Nephron progenitor cell (in vitro differentiated cells): Measurements from ENCODE around the gene JDP2.
"Not testable (repeated sequence)": the region's sequence is repeated elsewhere in the genome, so short reads cannot be mapped to it uniquely, and the experiment has no call there.

Experiments
- DNase-seq: peaks from one replicate; pipeline ENCODE4 v3.0.0; 2021
- H3K27ac Mint-ChIP-seq: 2 replicates; pipeline ENCODE4 v1.8.0; 2021; ENCODE audit warnings: mild to moderate bottlenecking, moderate library complexity, mixed read lengths
- H3K27me3 Mint-ChIP-seq: 2 replicates; pipeline ENCODE4 v1.8.0; 2021; ENCODE audit warnings: mild to moderate bottlenecking, low read depth, mixed read lengths; ENCODE audit not compliant: poor library complexity
- H3K36me3 Mint-ChIP-seq: 2 replicates; pipeline ENCODE4 v1.8.0; 2021; ENCODE audit warnings: low read depth, mixed read lengths
- H3K4me1 Mint-ChIP-seq: 2 replicates; pipeline ENCODE4 v1.8.0; 2021; ENCODE audit warnings: mixed read lengths
- H3K4me3 Mint-ChIP-seq: 2 replicates; pipeline ENCODE4 v1.8.0; 2021; ENCODE audit warnings: mild to moderate bottlenecking, moderate library complexity, mixed read lengths
- H3K9me3 Mint-ChIP-seq: 2 replicates; pipeline ENCODE4 v1.8.0; 2021; ENCODE audit warnings: mild to moderate bottlenecking, moderate library complexity, mixed read lengths
- TF ChIP-seq, protein P1 (sequence below): fragments of 200-600 bp; sonication (generic); IDR thresholded peaks from 2 replicates; pipeline ENCODE4 v1.5.0; 2021; ENCODE audit warnings: antibody characterized with exemption

Gene JDP2, protein sequence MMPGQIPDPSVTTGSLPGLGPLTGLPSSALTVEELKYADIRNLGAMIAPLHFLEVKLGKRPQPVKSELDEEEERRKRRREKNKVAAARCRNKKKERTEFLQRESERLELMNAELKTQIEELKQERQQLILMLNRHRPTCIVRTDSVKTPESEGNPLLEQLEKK

GRCh38 chr14:75427482-75428229, at the start of gene JDP2:
Gene JDP2, plus strand, starts transcription at chr14:75428022. Its CDS starts 9,899 bp downstream, at chr14:75437921.
- no peaks in the 10 kb centered on the region for H3K27me3 Mint-ChIP-seq
- TF ChIP-seq, protein P1, sequence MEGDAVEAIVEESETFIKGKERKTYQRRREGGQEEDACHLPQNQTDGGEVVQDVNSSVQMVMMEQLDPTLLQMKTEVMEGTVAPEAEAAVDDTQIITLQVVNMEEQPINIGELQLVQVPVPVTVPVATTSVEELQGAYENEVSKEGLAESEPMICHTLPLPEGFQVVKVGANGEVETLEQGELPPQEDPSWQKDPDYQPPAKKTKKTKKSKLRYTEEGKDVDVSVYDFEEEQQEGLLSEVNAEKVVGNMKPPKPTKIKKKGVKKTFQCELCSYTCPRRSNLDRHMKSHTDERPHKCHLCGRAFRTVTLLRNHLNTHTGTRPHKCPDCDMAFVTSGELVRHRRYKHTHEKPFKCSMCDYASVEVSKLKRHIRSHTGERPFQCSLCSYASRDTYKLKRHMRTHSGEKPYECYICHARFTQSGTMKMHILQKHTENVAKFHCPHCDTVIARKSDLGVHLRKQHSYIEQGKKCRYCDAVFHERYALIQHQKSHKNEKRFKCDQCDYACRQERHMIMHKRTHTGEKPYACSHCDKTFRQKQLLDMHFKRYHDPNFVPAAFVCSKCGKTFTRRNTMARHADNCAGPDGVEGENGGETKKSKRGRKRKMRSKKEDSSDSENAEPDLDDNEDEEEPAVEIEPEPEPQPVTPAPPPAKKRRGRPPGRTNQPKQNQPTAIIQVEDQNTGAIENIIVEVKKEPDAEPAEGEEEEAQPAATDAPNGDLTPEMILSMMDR, result no peak
- H3K4me3 Mint-ChIP-seq, result peak within 1 kb of the TSS; percentile 83
- H3K9me3 Mint-ChIP-seq, result peaks cover 3% of the 10 kb centered on the region
- H3K36me3 Mint-ChIP-seq, result peaks cover 9% of the 10 kb centered on the region
- H3K27ac Mint-ChIP-seq, result peak within 1 kb of the TSS; percentile 98
- H3K4me1 Mint-ChIP-seq, result peaks cover 66% of the 10 kb centered on the region
- peak; percentile 84 for DNase-seq

DNA sequence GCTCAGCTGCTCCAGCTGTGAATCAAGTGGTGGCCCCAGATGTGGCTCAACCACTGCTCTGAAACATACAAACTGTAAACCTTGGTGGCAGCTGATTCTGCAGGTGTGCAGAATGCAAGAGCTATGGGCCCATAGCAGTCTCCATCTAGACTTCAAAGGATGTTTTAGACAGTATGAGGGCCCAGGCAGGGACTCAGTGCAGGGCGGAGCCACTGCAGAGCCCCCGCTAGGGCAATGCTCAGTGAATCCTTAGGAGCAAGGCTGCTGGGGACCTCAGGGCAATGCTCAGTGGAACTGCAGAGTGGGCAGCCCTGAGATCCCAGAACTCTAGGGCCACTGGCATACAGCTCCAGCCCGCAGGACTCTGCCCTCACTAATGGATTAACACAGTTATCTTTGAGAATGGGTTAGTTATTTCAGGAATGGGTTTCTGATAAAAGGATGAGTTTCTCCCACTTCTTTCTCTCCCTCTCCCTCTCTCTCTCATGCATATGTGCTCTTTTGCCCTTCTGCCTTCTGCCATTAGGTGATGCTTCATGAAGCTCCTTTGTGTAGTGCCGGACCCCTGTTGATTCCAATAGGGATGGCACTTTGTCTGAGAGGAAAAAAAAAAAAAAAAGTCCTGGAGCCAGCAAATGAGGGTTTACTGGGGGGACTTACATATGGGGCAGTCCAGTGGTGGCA, 48.4 kb upstream of the JDP2 start:
- no peak overlapping the region for H3K27ac Mint-ChIP-seq
- peaks cover 4% of the 10 kb centered on the region for H3K27me3 Mint-ChIP-seq
- H3K36me3 Mint-ChIP-seq, result no peaks in the 10 kb centered on the region
- H3K4me3 Mint-ChIP-seq, result no peak overlapping the region
- TF ChIP-seq, protein P1, result no peak
- peaks cover 22% of the 10 kb centered on the region for H3K4me1 Mint-ChIP-seq
- H3K9me3 Mint-ChIP-seq, result peaks cover 8% of the 10 kb centered on the region
- no peak for DNase-seq

DNA sequence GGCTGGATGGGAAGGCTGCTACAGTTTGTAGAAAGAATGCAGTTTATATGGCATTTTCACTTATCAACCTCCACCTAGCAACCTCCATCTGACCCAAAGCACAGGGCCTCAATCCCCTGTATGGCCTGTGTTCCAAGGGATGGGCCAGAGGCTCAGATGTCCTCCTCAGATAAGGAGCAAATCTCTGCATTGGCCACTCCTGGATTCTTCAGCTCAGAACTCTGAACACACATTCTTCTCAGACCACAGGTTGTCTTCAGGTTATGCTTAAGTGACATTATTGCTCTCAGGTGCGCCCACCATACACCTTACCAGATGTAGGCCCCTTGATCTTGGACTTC, 47.9 kb upstream of the JDP2 start:
- no peak for DNase-seq
- Mint-ChIP-seq H3K27me3 (peaks cover 4% of the 10 kb centered on the region), H3K9me3 (peaks cover 14% of the 10 kb centered on the region), H3K4me3 (no peak overlapping the region), H3K36me3 (no peaks in the 10 kb centered on the region), H3K4me1 (peaks cover 22% of the 10 kb centered on the region), H3K27ac (no peak overlapping the region)
- TF ChIP-seq, protein P1, result no peak

DNA sequence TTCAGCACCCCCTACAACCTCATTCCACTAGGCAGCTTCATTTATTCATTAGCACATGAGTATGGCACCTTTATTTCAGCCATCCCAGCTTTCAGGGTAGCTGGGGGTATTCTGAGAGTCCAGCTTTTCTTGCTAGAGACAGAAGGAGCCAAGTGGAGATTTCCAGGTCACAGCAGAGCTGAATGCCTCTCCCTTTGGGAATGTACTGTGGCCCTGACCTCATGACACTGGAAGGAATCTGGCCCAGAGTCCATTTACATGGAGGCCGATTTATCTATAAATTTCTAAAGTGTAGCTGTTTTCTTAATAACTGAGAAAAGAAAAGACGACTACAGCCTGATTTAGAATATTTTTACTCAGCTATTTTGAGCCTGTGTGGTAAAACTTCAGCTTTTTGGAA, 47.2 kb upstream of the JDP2 start:
- Mint-ChIP-seq H3K27me3 (peaks cover 4% of the 10 kb centered on the region), H3K4me1 (peaks cover 22% of the 10 kb centered on the region), H3K9me3 (peaks cover 16% of the 10 kb centered on the region), H3K4me3 (no peak overlapping the region), H3K27ac (no peak overlapping the region), H3K36me3 (no peaks in the 10 kb centered on the region)
- no peak for DNase-seq
- TF ChIP-seq, protein P1, result no peak

DNA sequence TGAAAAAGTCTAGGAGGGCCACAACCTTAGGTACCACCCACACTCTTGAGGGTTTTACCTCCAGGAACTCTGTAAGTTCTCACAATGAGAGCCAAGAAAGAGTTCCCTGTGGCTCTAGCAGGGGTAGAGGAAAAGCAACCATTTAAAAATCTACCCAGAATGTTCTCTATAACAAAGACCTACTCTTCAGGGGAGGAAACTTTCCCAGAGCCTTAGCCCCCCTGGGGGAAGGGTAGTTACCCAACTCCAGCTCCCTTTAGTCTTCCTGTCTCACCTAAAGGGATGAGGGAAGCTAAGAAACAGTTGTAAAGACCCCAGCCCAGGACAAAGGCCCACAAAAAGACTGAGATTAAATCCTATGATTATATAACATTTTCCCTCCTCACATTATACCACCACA, 46.2 kb upstream of the JDP2 start:
- Mint-ChIP-seq H3K27me3 (peaks cover 4% of the 10 kb centered on the region), H3K36me3 (no peaks in the 10 kb centered on the region), H3K27ac (peak overlapping the region; percentile 19)

GRCh38 chr14:75383219-75383618, 44.6 kb upstream of the JDP2 start:
- not testable (repeated sequence) for H3K4me3 Mint-ChIP-seq, H3K27ac Mint-ChIP-seq, H3K27me3 Mint-ChIP-seq, H3K36me3 Mint-ChIP-seq, DNase-seq
- H3K4me1 Mint-ChIP-seq, result peaks cover 27% of the 10 kb centered on the region
- peaks cover 25% of the 10 kb centered on the region for H3K9me3 Mint-ChIP-seq

More for the DNA sequence above, 46.2 kb upstream of the JDP2 start:
- TF ChIP-seq, protein P1, result no peak
- H3K4me1 Mint-ChIP-seq, result peaks cover 32% of the 10 kb centered on the region
- peaks cover 24% of the 10 kb centered on the region for H3K9me3 Mint-ChIP-seq
- no peak for DNase-seq
- H3K4me3 Mint-ChIP-seq, result no peak overlapping the region
